Stimulated activated CD8-positive, alpha-beta memory T cell treated with anti-CD3 and anti-CD28 coated beads, Interleukin-4, amount 100 ng/mL, for 24 hours (primary cell): ENCODE data around the gene OBSL1.

Experiments
- DNase-seq: peaks from one replicate; pipeline ENCODE4 v3.0.0-alpha.2; 2020; ENCODE audit warnings: low read depth

OBSL1 gene

DNA sequence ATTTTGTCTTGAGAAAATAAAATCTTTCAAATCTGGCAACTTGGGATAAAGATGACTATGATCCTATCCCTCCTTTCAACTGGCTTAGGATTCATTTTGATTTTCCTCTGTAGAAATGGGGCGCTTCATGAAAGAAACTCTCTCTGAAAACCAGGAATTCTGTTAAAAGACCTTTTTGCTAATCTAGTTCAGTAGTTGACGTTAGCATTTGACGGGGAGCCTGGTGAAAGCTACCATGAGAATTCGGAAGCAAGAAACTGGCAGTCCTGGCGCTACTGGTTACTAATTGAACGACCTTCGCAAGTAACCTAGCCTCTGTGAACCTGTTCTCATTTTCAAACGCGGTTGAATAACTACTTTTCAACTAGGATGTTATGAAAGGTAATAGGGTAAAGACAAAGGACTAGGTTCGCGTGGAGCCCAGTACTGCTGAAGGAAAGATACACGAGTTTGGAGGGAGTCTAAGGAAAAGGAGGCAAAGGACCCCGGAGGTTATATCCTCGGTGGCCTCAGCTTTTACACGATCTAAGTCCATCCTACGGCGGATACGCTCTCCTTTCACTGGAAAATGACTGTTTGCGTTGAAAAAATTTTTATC, 25.7 kb upstream of the OBSL1 start:
- no peak for DNase-seq

DNA sequence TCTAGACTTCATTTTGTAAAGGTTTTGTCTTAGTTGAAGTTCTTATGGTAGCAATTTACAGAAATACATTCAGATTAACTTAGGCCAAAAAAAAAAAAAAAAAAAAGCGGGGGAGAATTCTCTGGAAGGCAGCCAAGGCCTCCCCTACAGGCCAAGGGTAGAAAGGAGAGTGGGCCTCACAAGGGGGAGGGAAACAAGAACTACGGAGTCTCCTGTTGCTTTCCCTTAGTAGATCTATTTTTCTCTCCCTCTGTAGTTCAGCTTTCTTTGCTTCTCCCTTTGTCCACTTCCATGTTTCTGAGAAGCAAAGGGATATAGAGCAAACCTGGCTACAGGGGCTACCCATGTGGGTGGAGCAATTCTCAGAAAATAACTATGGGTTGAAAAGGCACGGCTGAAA, 23.9 kb upstream of the OBSL1 start:
- no peak for DNase-seq

DNA sequence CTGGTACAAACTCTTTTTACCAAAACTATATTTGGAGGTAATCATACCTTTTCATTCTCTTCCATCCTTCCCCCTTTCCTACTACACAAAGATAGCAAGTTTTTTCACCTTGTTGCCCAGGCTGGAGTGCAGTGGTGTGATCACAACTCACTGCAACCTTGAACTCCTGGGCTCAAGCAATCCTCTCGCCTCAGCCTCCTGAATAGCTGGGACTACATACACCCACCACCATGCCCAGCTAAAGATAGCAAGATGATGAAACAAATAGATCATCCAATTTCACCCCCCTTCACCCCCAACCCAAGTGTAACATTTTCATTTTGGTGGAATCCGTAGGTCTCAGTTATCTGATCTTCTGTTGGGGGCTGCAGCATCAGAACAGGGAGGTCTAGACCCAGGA, 21.8 kb upstream of the OBSL1 start:
- DNase-seq, result no peak

DNA sequence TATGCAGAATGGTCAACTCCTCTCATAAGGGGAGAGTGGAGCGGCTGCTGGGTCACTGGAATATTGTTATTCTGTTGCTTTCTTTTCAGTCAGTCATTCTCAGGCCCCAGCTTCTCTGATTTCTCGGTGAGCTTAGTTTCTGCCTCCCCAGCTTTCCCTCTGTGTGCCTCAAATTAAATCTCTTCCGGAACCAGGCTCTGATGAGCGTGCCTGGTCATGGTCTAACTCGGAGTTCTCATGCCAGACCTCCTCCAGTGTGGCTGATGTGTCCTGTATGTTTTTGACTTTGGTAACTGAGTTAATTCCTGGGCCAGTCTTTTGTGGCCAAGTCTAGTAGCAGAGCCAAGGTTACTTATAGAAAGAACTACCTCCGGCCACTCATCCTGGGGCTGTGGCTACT, 21.4 kb upstream of the OBSL1 start:
- DNase-seq, result no peak

DNA sequence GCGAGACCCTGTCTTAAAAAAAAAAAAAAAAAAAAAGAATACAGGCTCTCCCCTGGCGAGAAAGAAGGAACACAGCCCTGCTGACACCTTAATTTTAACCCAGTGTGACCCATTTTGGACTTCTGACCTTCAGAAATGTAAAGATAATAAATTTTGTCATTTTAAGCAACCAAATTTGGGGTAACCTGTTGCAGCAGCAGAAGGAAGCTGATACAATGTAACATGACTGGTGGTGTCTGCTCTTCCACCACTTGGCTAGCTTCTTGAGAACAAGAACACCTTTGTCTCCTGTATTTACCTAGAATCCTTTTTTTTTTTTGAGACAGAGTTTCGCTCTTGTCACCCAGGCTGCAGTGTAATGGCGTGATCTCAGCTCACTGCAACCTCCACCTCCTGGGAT, 19.8 kb upstream of the OBSL1 start:
- no peak for DNase-seq

DNA sequence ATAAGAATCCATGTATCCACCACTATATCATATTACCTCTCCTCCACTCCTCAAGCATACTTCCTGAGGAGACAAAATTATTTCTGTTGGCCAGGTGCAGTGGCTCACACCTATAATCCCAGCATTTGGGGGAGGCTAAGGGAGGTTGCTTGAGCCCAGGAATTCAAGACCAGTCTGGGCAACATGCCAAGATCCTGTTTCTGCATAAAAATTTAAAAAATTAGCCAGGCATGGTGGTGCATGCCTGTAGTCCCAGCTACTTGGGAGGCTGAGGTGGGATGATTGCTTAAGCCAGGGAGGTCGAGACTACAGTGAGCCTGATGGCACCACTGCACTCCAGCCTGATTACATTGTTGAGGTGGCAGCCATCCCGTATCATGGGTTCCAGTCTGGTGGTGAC, 10.0 kb upstream of the OBSL1 start:
- DNase-seq, result no peak

DNA sequence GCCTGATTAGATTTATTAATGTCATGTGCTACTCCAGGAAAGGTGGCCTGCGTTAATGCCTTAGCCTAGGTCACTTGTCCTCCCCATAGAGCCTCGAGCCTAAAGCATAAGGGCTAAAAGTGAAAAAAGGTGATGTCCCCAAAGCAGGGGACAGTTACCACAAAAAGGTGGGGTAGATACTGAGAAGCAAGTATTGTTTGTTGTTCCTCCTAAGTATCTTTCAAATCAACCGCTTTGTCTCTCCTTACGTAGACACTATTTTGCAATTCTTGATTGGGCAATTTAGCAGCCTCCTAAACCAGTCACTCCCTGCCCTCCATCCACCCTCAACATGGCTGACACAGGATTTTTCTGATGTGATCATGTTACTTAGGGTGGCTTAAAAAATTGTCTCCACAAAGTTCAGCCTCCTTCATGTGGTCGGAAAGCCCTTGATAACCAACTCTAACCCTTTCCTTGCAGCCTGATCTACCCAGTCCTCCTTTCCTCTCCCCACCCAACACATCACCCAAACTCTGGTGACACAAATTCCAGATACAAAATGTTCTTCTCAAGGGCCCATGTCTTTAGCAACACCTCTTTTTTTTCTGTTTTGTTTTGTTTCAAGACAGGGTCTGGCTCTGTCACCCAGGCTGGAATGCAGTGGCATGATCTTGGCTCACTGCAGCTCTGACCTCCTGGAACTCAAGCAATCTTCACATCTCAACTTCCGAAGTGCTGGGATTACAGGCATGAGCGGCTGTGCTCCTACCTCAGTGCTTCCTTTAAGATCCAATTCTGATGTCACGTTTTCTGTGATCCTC, 7.7 kb upstream of the OBSL1 start:
- DNase-seq, result no peak

DNA sequence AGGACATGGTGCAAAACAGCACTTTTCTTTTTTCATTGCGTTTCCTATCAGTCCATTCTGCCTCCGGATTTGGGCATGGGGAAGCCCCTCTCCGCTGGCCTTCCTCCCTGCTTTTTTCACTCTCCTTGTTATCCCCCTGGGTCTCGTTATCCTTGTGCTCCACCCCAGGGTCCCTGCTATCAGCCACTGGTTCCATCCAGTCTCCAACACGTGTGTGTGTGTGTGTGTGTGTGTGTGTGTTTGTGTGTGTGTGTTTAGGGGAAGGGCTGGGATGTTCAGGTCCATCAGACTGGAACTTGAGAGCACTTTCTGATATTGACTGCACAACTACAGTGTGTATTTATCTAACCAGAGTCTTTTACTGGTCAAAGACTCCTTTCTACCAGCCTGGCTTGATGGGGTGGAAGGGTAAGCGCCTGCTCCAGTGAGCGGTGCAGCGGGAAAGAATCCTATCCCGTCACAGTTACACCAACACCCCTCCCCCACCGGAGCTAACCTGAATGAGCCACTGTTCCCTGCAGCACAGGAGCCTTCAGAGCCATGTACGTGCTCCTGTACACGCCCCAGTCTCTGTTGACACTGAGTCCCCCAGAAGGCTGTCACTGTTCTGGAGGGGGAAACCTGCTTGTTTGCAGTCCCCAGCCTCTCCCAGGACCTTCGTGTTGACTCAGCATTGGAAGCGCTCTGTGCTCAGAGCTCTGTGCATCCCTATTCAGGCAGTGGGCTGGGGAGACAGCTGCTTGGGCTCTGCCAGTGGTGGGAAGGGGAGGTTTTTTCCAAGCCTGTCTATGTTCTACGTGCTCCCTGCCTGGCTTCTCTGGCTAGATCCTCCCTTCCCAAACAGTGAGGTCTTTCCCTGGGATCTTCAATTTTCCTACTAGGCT, 5.4 kb upstream of the OBSL1 start:
- no peak for DNase-seq

DNA sequence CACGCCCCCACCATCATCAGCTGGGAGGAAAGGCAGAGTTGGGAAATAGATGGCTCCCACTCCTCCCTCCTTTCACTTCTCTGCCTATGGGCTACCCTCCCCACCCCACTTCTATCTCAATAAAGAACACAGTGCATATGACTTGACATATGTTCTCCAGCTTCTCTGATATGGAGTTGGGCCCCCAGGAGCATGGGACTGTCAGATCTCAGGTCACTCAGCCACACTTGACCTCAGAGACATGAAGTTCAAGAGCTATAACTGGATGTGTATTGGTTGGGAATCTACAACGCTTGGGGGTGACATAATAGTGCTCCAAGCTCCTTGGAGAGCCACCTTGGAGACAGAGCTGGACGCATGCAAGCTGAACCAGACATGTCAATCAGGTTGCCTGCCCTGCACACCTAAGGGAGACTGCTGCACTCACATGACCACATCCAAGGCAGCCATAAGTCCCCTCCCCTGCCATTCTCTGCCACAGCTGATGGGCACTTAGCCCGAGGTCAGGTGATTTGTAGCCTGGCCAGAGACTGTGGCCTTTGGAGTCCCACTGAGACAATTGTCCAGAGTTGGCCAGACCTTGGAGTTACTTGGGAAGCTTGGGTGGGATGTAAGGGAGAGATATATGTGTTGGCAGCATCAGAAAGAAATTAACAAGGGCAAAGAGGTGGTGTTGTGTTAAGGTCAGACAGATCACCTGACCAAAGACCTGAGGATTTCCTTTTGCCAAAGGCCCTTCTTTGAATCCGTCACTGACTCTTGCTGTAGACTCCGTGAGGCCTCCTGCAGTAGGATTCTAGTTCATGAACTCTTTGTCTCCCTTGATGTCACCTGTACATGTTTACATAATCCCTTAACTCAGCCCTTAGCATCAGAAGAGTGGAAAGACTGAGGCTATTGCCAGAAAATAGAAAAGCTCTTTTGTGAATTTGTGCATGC, 4.5 kb upstream of the OBSL1 start:
- no peak for DNase-seq

DNA sequence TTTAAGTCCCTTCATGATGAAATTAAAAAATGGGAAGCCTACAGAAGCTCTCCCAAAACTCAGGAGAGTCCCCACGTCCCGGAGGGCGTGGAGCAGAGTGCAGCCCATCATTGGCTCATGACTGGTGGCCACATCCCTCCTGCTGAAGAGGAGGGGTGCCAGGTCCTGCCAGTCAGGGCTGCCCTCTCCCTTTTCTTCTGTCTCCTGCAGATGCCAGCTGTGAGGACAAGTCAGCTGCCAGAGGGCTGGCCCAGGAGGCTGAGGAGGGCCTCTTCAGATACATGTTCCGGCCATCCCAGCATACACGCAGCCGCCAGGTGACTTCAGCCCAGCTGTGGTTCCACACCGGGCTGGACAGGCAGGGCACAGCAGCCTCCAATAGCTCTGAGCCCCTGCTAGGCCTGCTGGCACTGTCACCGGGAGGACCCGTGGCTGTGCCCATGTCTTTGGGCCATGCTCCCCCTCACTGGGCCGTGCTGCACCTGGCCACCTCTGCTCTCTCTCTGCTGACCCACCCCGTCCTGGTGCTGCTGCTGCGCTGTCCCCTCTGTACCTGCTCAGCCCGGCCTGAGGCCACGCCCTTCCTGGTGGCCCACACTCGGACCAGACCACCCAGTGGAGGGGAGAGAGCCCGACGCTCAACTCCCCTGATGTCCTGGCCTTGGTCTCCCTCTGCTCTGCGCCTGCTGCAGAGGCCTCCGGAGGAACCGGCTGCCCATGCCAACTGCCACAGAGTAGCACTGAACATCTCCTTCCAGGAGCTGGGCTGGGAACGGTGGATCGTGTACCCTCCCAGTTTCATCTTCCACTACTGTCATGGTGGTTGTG, 3.4 kb upstream of the OBSL1 start:
- no peak for DNase-seq

DNA sequence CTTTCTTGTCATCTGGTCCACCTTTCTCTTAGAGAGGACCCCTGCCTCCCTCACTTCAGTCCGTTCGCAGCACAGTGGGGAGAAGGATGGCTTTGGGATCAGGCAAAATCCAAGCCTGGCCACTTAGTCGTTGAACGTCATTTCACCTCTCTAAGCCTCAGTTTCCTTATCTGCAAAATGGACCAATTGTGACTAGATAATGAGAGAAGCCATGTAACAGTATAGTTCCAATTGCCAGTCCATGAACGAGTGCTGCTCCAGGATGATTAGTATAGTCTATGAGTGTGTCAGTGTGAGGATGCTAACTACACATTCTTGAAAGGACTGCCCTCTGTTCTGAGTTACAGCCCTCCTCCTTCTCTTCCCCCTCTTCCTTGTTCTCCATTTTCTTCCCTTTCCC, 1.8 kb upstream of the OBSL1 start:
- no peak for DNase-seq

DNA sequence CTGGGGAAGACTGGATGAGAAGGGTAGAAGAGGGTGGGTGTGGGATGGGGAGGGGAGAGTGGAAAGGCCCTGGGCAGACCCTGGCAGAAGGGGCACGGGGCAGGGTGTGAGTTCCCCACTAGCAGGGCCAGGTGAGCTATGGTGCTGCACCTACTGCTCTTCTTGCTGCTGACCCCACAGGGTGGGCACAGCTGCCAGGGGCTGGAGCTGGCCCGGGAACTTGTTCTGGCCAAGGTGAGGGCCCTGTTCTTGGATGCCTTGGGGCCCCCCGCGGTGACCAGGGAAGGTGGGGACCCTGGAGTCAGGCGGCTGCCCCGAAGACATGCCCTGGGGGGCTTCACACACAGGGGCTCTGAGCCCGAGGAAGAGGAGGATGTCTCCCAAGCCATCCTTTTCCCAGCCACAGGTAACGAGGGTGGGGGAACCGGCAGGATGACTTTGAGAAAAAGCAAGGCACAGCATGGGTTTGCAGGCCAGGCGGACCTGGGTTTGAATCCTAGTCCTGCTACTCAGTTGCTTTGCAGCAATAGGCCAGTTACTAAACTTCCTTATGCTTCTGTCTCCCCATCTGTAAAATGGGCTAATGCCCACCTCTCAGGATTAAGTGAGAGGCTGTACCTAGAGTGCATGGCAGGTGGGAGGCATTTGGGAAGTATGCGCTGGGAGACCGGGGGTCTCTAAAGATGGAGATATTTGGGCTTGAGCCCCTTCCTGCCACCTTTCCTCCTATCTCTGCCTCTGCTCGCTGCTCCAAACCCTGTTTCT, 1.1 kb upstream of the OBSL1 start, which contains the start of gene INHA:
INHA (plus strand) TSS at position 74 of the 765 bp plus-strand sequence; CDS start at position 139, 65 bp downstream.
- no peak for DNase-seq

DNA sequence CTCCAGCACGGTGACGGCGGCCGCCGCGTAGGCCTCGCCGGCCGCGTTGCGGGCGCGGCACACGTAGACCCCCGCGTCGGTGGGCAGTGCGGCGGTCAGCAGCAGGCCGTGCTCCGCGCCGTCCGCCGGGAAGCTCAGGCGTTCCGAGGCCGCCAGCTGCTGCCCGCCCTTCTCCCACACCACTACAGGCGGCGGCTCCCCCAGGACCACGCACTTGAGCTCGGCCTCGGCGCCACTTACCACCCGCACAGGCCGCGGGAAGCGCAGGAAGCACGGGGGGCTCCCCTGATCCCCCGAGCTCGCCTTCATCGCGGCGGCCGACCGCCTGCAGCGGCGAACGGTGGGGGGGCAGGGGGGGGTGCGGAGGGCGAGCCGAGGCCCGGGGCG, 422 bp downstream of the OBSL1 start:
- no peak for DNase-seq

DNA sequence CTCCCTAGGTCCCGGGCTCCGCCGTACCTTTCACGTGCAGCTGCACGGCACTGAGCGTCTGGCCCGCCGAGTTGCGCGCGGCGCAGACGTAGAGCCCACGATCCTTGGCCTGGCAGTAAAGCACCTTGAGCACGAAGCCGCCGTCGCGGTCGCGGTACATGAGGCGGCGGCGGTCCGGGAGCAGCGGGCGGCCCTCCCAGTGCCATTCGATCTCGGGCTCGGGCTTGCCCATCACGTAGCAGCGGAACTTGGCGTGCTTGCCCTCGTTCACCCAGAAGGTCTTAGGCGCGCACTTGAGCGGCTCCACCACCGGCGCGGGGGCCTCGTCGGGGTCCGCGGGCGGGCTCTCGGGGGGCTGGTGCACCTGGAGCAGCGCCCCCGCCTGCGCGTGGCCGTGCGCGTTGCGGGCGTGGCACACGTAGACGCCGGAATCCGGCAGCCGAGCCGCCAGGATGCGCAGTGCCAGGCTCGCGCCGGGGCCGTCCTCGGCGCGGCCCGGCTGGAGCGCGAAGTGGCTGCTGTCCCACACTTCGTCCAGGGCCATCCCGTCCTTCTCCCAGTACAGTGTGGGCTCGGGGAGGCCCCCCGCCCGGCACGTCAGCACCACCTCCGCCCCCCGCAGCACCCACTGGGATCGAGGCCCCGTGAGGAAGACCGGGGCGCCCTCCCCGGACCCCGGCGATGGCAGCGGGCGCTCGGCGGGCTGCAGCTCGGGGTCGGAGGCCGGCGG, 980 bp downstream of the OBSL1 start:
- DNase-seq, result no peak

DNA sequence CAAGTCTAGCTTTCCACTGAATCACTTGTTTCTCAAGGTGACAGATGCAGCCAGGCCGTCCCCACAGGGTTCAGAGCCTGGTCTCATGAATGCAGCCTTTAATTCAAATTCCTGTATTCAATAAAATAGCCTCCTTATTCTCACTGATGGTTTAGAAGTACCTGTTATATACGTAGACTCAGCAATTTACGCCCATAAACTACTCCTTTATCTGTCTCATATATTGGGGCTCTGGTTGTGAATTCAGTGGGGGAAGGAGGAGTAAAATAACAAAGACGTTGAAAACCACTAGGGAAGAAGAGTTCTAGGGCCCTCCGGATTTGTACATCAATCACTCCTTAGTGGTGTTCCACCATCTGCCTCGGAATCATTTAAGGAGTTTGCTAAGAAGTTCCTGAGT, 1.7 kb downstream of the OBSL1 start:
- DNase-seq, result no peak

DNA sequence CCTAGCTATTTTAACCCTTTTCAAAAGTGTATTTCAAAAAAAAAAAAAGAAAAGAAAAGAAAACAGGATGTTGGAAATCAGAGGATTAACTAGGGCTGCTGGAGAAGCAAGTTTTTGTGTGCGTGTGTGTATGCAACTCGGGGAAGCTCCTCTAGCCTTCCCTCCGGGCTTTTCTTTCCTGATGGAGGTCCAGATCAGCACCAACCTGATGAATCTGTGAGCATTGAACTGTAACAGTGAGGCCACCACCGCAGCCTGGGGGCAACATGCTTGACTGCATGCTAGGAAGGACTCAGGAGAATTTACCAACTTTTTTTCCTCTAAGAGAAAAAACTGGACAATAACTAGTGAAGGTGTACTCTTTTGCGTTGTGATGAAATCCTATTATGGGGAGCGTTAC, 2.3 kb downstream of the OBSL1 start:
- DNase-seq, result no peak

DNA sequence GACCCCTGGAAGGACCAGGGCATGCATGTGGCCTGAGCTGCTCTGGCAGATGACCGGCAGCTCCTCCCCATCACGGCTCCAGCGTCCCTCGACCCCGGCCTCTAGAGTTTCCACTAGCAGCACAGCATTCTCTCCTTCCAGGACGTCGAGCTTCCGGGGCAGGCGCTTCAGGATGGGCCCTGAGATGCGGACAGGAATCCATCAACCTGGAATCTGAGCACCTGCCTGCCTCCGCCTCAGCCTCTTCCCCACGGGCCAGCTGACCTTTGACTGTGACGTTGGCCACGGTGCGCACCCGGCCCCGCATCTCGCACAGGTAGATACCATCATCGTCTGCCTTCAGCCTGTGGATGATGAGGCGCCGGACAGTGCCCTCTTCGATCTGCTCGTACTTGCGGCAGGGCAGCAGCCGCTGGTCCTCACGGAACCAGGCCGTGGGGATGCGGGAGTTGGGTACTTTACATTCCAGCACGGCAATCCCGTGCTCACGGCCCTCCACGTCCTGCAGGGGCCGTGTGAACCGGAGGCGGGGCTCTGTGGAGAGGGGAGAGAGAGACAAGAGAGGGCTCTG, 3.5 kb downstream of the OBSL1 start:
- DNase-seq, result no peak

DNA sequence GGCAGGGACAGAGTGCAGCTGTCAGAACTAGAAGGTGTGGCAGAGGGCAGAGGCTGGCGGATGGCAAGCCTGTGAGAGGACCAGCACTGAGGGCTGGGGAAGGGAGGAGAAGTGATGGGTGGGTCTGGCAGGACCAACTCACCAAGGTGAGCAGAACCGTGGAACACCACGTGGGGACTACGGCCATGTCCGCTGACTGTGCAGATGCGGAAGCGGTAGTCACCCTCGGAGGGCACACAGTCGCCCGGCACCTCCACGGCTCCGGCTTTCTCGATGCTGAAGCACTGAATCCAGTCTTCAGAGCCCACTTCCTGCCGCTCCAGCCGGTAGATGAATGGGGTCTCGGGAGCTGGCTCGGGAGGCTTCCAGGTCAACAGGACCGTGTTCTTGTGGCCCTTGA, 4.2 kb downstream of the OBSL1 start:
- DNase-seq, result no peak

DNA sequence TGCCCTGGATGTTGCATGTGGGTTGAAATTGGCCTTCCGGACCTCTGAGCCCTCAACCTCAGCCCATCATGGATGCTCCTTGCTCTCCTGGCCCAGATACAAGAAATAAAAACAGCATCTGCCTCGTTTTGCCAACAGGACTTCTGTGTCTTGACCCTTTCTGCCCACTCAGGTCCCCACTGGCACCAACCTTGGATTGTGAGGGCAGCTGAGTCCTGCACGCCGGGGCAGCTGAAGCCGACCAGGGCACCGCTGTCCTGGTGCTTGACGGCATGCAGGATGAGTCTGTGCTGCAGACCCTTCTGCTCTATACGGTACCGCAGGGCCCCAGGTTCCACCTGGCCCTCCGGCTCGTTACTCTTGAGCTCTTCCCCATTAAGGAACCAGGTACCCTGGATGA, 4.7 kb downstream of the OBSL1 start:
- DNase-seq, result no peak
